Neural progenitor cell (in vitro differentiated cells): Measurements from ENCODE around the gene PIRT. TPM values are rescaled to one million over a fixed set of nuclear protein-coding genes. Genes with fewer than 3 reads are reported as not detected.

ENCODE experiments used
- DNase-seq: peaks from one replicate; pipeline ENCODE4 v3.0.0-alpha.2; 2016; ENCODE audit warnings: low spot score
- H2AFZ ChIP-seq: fragments of 200-600 bp; sonication (generic); replicated peaks from 2 replicates; pipeline ENCODE4 v1.6.1; 2016; ENCODE audit warnings: antibody characterized with exemption
- H3F3A ChIP-seq: fragments of 200-600 bp; sonication (generic); 2 replicates; pipeline ENCODE4 v1.6.1; 2016; ENCODE audit warnings: antibody characterized with exemption, low read depth
- H3K27ac ChIP-seq: fragments of 200-600 bp; sonication (generic); 2 replicates; pipeline ENCODE4 v1.5.1; 2016; ENCODE audit warnings: mild to moderate bottlenecking
- H3K27me3 ChIP-seq: fragments of 200-600 bp; sonication (generic); 2 replicates; pipeline ENCODE4 v1.6.1; 2016; ENCODE audit warnings: mild to moderate bottlenecking, moderate library complexity
- H3K36me3 ChIP-seq: fragments of 200-600 bp; sonication (generic); 2 replicates; pipeline ENCODE4 v1.5.1; 2016
- H3K4me1 ChIP-seq: fragments of 200-600 bp; sonication (generic); 2 replicates; pipeline ENCODE4 v1.6.1; 2016; ENCODE audit warnings: mixed run types
- H3K4me2 ChIP-seq: fragments of 200-600 bp; sonication (generic); 2 replicates; pipeline ENCODE4 v1.6.1; 2016
- H3K4me3 ChIP-seq: fragments of 200-600 bp; sonication (generic); 2 replicates; pipeline ENCODE4 v1.5.1; 2016
- H3K79me2 ChIP-seq: fragments of 200-600 bp; sonication (generic); 2 replicates; pipeline ENCODE4 v1.6.1; 2016; ENCODE audit warnings: low read depth
- H3K9ac ChIP-seq: fragments of 200-600 bp; sonication (generic); 2 replicates; pipeline ENCODE4 v1.6.1; 2016
- H3K9me3 ChIP-seq: fragments of 200-600 bp; sonication (generic); 2 replicates; pipeline ENCODE4 v1.5.1; 2016; ENCODE audit warnings: low read depth
- H4K20me1 ChIP-seq: fragments of 200-600 bp; sonication (generic); 2 replicates; pipeline ENCODE4 v1.6.1; 2016; ENCODE audit warnings: low read depth
- H3K27ac Mint-ChIP-seq: 3 replicates; pipeline ENCODE4 v1.8.0; 2021; ENCODE audit warnings: mixed read lengths
- H3K27me3 Mint-ChIP-seq: 2 replicates; pipeline ENCODE4 v1.8.0; 2022; ENCODE audit warnings: low read depth, mild to moderate bottlenecking, inconsistent platforms, moderate library complexity, mixed read lengths; ENCODE audit not compliant: insufficient read depth
- H3K36me3 Mint-ChIP-seq: 3 replicates; pipeline ENCODE4 v1.8.0; 2021; ENCODE audit warnings: mixed read lengths
- H3K4me1 Mint-ChIP-seq: 3 replicates; pipeline ENCODE4 v1.8.0; 2021; ENCODE audit warnings: mixed read lengths
- H3K4me3 Mint-ChIP-seq: 3 replicates; pipeline ENCODE4 v1.8.0; 2021; ENCODE audit warnings: mild to moderate bottlenecking, moderate library complexity, mixed read lengths
- H3K9me3 Mint-ChIP-seq: 3 replicates; pipeline ENCODE4 v1.8.0; 2020; ENCODE audit warnings: mixed read lengths
- CTCF ChIP-seq: fragments of 200-600 bp; sonication (generic); IDR thresholded peaks from 2 replicates; pipeline ENCODE4 v1.5.1; 2017; ENCODE audit warnings: antibody characterized with exemption, mild to moderate bottlenecking
- EZH2 ChIP-seq: fragments of 200-600 bp; sonication (generic); IDR thresholded peaks from 2 replicates; pipeline ENCODE4 v1.6.1; 2017; ENCODE audit warnings: antibody characterized with exemption, mild to moderate bottlenecking, moderate library complexity
- EZH2phosphoT487 ChIP-seq: fragments of 200-600 bp; sonication (generic); IDR thresholded peaks from 2 replicates; pipeline ENCODE4 v1.6.1; 2017; ENCODE audit warnings: antibody characterized with exemption
- total RNA-seq: library from RNA; depleted of rRNA; stranded (reverse); fragments of >200 nt; gene quantifications from 2 replicates; pipeline ENCODE4 v1.2.3, GENCODE V29; 2015; ENCODE audit warnings: low replicate concordance

PIRT gene
- total RNA-seq, 1 donor from 2014 or later: not detected

GRCh38 chr17:10797476-10798328, 40.2 kb downstream of the PIRT start:
- no peaks in the 10 kb centered on the region for H3K27me3 Mint-ChIP-seq
- Histone ChIP-seq H3K79me2 (no peaks in the 10 kb centered on the region), H3K36me3 (no peaks in the 10 kb centered on the region), H3K4me2 (no peak overlapping the region), H4K20me1 (no peaks in the 10 kb centered on the region), H3K27ac (no peak overlapping the region), H3K4me3 (no peak overlapping the region), H3K4me1 (no peaks in the 10 kb centered on the region), H3K9me3 (no peaks in the 10 kb centered on the region), H3K9ac (no peak overlapping the region), H2AFZ (no peak overlapping the region), H3F3A (no peaks in the 10 kb centered on the region), H3K27me3 (no peaks in the 10 kb centered on the region)
- no peaks in the 10 kb centered on the region for H3K36me3 Mint-ChIP-seq
- peaks cover 7% of the 10 kb centered on the region for H3K4me1 Mint-ChIP-seq
- H3K4me3 Mint-ChIP-seq: no peak overlapping the region
- no peaks in the 10 kb centered on the region for H3K9me3 Mint-ChIP-seq
- no peak overlapping the region for H3K27ac Mint-ChIP-seq
- no peak for TF ChIP-seq EZH2phosphoT487
- TF ChIP-seq CTCF: no peak
- TF ChIP-seq EZH2: no peak
- no peak for DNase-seq

- H3K27me3 Mint-ChIP-seq: peaks cover 2% of the 10 kb centered on the region
- DNase-seq: no peak
- Histone ChIP-seq H3K9me3 (no peaks in the 10 kb centered on the region), H3K79me2 (no peaks in the 10 kb centered on the region), H2AFZ (no peak overlapping the region), H3K4me3 (no peak overlapping the region), H3K4me2 (no peak overlapping the region), H3K27me3 (no peaks in the 10 kb centered on the region), H3K36me3 (no peaks in the 10 kb centered on the region), H3F3A (no peaks in the 10 kb centered on the region), H3K9ac (no peak overlapping the region), H4K20me1 (no peaks in the 10 kb centered on the region), H3K4me1 (no peaks in the 10 kb centered on the region), H3K27ac (no peak overlapping the region)
- TF ChIP-seq CTCF: no peak
- TF ChIP-seq EZH2: no peak
- no peak for TF ChIP-seq EZH2phosphoT487
- no peak overlapping the region for H3K4me3 Mint-ChIP-seq
- no peak overlapping the region for H3K27ac Mint-ChIP-seq
- no peaks in the 10 kb centered on the region for H3K9me3 Mint-ChIP-seq
- H3K4me1 Mint-ChIP-seq: peaks cover 29% of the 10 kb centered on the region
- H3K36me3 Mint-ChIP-seq: no peaks in the 10 kb centered on the region
Measured at GRCh38 chr17:10793816-10794215, 44.1 kb downstream of the PIRT start.

- Mint-ChIP-seq H3K4me1 (peaks cover 32% of the 10 kb centered on the region), H3K27ac (no peak overlapping the region), H3K4me3 (no peak overlapping the region), H3K9me3 (no peaks in the 10 kb centered on the region), H3K36me3 (no peaks in the 10 kb centered on the region), H3K27me3 (peaks cover 2% of the 10 kb centered on the region)
- Histone ChIP-seq H3K36me3 (no peaks in the 10 kb centered on the region), H2AFZ (no peak overlapping the region), H4K20me1 (no peaks in the 10 kb centered on the region), H3K27me3 (no peaks in the 10 kb centered on the region), H3K27ac (no peak overlapping the region), H3K4me1 (no peaks in the 10 kb centered on the region), H3K79me2 (no peaks in the 10 kb centered on the region), H3K4me3 (no peak overlapping the region), H3F3A (no peaks in the 10 kb centered on the region), H3K9me3 (no peaks in the 10 kb centered on the region), H3K9ac (no peak overlapping the region), H3K4me2 (no peak overlapping the region)
- no peak for DNase-seq
- TF ChIP-seq EZH2: no peak
- TF ChIP-seq EZH2phosphoT487: no peak
Measured at GRCh38 chr17:10793256-10793655, 44.6 kb downstream of the PIRT start.

GRCh38 chr17:10792151-10792550, 45.7 kb downstream of the PIRT start:
- H3K27ac ChIP-seq: no peak overlapping the region
- H3K9me3 Mint-ChIP-seq: no peaks in the 10 kb centered on the region
- peaks cover 8% of the 10 kb centered on the region for H3K4me1 ChIP-seq
- no peaks in the 10 kb centered on the region for H3K9me3 ChIP-seq
- no peak overlapping the region for H3K9ac ChIP-seq
- no peak for TF ChIP-seq EZH2phosphoT487
- TF ChIP-seq CTCF: no peak
- TF ChIP-seq EZH2: no peak
- no peak for DNase-seq
- no peak overlapping the region for H2AFZ ChIP-seq
- peaks cover 39% of the 10 kb centered on the region for H3K4me1 Mint-ChIP-seq
- no peak overlapping the region for H3K27ac Mint-ChIP-seq
- no peak overlapping the region for H3K4me3 Mint-ChIP-seq
- no peaks in the 10 kb centered on the region for H3K27me3 ChIP-seq
- no peaks in the 10 kb centered on the region for H3K36me3 ChIP-seq
- no peaks in the 10 kb centered on the region for H4K20me1 ChIP-seq
- H3F3A ChIP-seq: no peaks in the 10 kb centered on the region
- H3K36me3 Mint-ChIP-seq: no peaks in the 10 kb centered on the region
- peaks cover 5% of the 10 kb centered on the region for H3K27me3 Mint-ChIP-seq
- H3K4me3 ChIP-seq: no peak overlapping the region
- no peak overlapping the region for H3K4me2 ChIP-seq
- H3K79me2 ChIP-seq: no peaks in the 10 kb centered on the region
